ENCODE results near the gene GRID1.

GRCh38 chr10:86269332-86269731 lies 97.3 kb downstream of the GRID1 start:
- TF ChIP-seq CTCF (IDR thresholded peaks at IDR 0.05) (no peak), POLR2A (IDR thresholded peaks at IDR 0.05) (no peak)

Measured in lower leg skin (tissue), 3 donors.